ENCODE measurements around the gene NFKBIA.
"Not testable (repeated sequence)": the region's sequence is repeated elsewhere in the genome, so short reads cannot be mapped to it uniquely, and the experiment has no call there.

NFKBIA gene

GRCh38 chr14:35386673-35387125, 17.9 kb downstream of the NFKBIA start:
- TF ChIP-seq CTCF (IDR thresholded peaks at IDR 0.05; ENCODE audit: insufficient read depth, low read depth, low read length, missing control alignments): no peak
- DNase-seq (ENCODE audit: low read depth): no peak
- no peak overlapping the region for H3K4me3 ChIP-seq (ENCODE audit: low read length)

GRCh38 chr14:35385042-35385839, 19.3 kb downstream of the NFKBIA start:
- H3K4me3 ChIP-seq (ENCODE audit: low read length): no peak overlapping the region
- no peak for TF ChIP-seq CTCF (IDR thresholded peaks at IDR 0.05; ENCODE audit: insufficient read depth, low read depth, low read length, missing control alignments)
- peak; percentile 56 for DNase-seq (ENCODE audit: low read depth)

GRCh38 chr14:35384455-35385041, 20.0 kb downstream of the NFKBIA start:
- DNase-seq (ENCODE audit: low read depth): peak; percentile 65
- TF ChIP-seq CTCF (IDR thresholded peaks at IDR 0.05; ENCODE audit: insufficient read depth, low read depth, low read length, missing control alignments): no peak
- H3K4me3 ChIP-seq (ENCODE audit: low read length): no peak overlapping the region

GRCh38 chr14:35383569-35384454, 20.7 kb downstream of the NFKBIA start:
- TF ChIP-seq CTCF (IDR thresholded peaks at IDR 0.05; ENCODE audit: insufficient read depth, low read depth, low read length, missing control alignments): no peak
- no peak overlapping the region for H3K4me3 ChIP-seq (ENCODE audit: low read length)
- no peak for DNase-seq (ENCODE audit: low read depth)

- no peak for DNase-seq (ENCODE audit: low read depth)
- no peak for TF ChIP-seq CTCF (IDR thresholded peaks at IDR 0.05; ENCODE audit: insufficient read depth, low read depth, low read length, missing control alignments)
- no peak overlapping the region for H3K4me3 ChIP-seq (ENCODE audit: low read length)
These were observed 23.8 kb downstream of the NFKBIA start for GRCh38 chr14:35380794-35381193.

GRCh38 chr14:35379234-35379933, 25.2 kb downstream of the NFKBIA start:
- not testable (repeated sequence) for DNase-seq (ENCODE audit: low read depth); H3K4me3 ChIP-seq (ENCODE audit: low read length)

All from epithelial cell of esophagus (primary cell).